Body of pancreas (tissue), 4 donors: ENCODE measurements around the gene ITPRID1.

Source experiments
- CTCF ChIP-seq, 7 experiments: fragments of 450-650 bp in 4 of 7; fragments of 200-600 bp in 3 of 7; sonication (generic) in 3 of 7; IDR thresholded peaks; one replicate each; pipeline ENCODE4 v1.5.1; 2016 to 2019; ENCODE audit warnings: antibody characterized with exemption in 7 of 7
- POLR2A ChIP-seq, 3 donors: fragments of 450-650 bp; IDR thresholded peaks; one replicate each; pipeline ENCODE4 v1.6.1; 2016; ENCODE audit warnings: antibody characterized with exemption in 3 of 3, mild to moderate bottlenecking in 2 of 3

DNA sequence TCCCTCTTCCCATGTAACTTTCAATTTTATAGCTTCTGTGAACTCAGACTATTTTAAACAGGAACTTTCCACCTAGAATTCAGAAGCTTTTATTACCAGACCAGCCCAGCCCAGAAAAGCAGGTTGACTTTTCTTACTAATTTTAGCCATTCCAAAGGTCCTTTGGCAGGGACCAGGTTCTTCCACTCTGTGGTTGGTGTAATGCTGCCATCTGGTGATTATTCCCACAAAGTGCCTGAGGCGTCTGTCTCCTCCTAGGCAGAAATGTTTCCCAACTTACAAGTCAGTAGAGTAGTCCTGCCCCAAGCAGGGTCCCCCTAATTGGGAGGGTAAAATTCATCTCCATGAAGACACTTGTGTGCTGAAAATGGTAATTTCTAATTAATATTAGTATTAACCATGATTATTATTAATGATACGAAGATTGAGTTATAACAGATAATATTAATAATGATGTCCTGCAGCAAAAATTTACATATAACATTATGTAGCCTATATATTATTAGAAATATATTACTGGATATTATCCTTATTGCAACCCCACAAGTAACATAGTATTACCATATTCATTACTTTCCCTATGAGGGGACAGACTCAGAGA lies 120.1 kb downstream of the ITPRID1 start:
- TF ChIP-seq CTCF (IDR thresholded peaks at IDR 0.05) (peak; percentile 41 to 95 (median 88)), POLR2A (IDR thresholded peaks at IDR 0.05) (no peak)
